RCC 7860 (cell line): ENCODE results near the gene ETHE1.

ENCODE experiments used
- DNase-seq: peaks from one replicate; pipeline ENCODE4 v3.0.0-alpha.2; 2015; ENCODE audit warnings: low spot score
- FAIRE-seq: peaks from 2 replicates; lab custom pipeline; 2012; peaks lifted over from hg19 to GRCh38; lab: Jason Lieb, UNC

The ETHE1 gene

GRCh38 chr19:43495082-43495481 is 31.9 kb downstream of the ETHE1 start:
- FAIRE-seq (no peak), DNase-seq (no peak)

GRCh38 chr19:43490759-43491158 is 36.2 kb downstream of the ETHE1 start:
- FAIRE-seq = no peak

GRCh38 chr19:43489979-43490599 is 36.9 kb downstream of the ETHE1 start:
- no peak for FAIRE-seq
- DNase-seq = no peak

More at GRCh38 chr19:43490759-43491158, 36.2 kb downstream of the ETHE1 start:
- no peak for DNase-seq

- DNase-seq (no peak), FAIRE-seq (no peak)
These were observed 37.7 kb downstream of the ETHE1 start for GRCh38 chr19:43489310-43489709.

GRCh38 chr19:43488179-43488578 is 38.8 kb downstream of the ETHE1 start:
- no peak for DNase-seq
- no peak for FAIRE-seq

- no peak for FAIRE-seq
These were observed 40.6 kb downstream of the ETHE1 start for GRCh38 chr19:43486412-43486811.

GRCh38 chr19:43485951-43486350 is 41.0 kb downstream of the ETHE1 start:
- FAIRE-seq = no peak
- no peak for DNase-seq

More at GRCh38 chr19:43486412-43486811, 40.6 kb downstream of the ETHE1 start:
- no peak for DNase-seq

- FAIRE-seq (no peak), DNase-seq (no peak)
These were observed 43.7 kb downstream of the ETHE1 start for GRCh38 chr19:43483281-43483680.

- FAIRE-seq (no peak), DNase-seq (no peak)
These were observed 44.8 kb downstream of the ETHE1 start for GRCh38 chr19:43482193-43482592.

GRCh38 chr19:43481701-43482100 is 45.3 kb downstream of the ETHE1 start:
- no peak for DNase-seq
- no peak for FAIRE-seq

GRCh38 chr19:43480574-43480973 is 46.4 kb downstream of the ETHE1 start:
- DNase-seq (no peak), FAIRE-seq (no peak)

GRCh38 chr19:43479961-43480561 is 46.9 kb downstream of the ETHE1 start:
- DNase-seq (no peak), FAIRE-seq (no peak)

GRCh38 chr19:43479226-43479625 is 47.8 kb downstream of the ETHE1 start:
- no peak for FAIRE-seq
- DNase-seq = no peak

- DNase-seq (no peak), FAIRE-seq (no peak)
These were observed 48.7 kb downstream of the ETHE1 start for GRCh38 chr19:43478323-43478722.

GRCh38 chr19:43476606-43477005 is 50.4 kb downstream of the ETHE1 start:
- FAIRE-seq = no peak

GRCh38 chr19:43474986-43475705 is 51.9 kb downstream of the ETHE1 start:
- no peak for DNase-seq
- FAIRE-seq = no peak

More at GRCh38 chr19:43476606-43477005, 50.4 kb downstream of the ETHE1 start:
- DNase-seq = peak; percentile 33

- no peak for DNase-seq
- FAIRE-seq = no peak
These were observed 52.5 kb downstream of the ETHE1 start for GRCh38 chr19:43474487-43474886.

- no peak for FAIRE-seq
- no peak for DNase-seq
These were observed 55.9 kb downstream of the ETHE1 start for GRCh38 chr19:43471091-43471490.

- DNase-seq = no peak
- FAIRE-seq = no peak
These were observed 56.7 kb downstream of the ETHE1 start for GRCh38 chr19:43470288-43470687.

- DNase-seq (no peak), FAIRE-seq (no peak)
These were observed 57.9 kb downstream of the ETHE1 start for GRCh38 chr19:43469160-43469480.

GRCh38 chr19:43468354-43469159 is 58.4 kb downstream of the ETHE1 start:
- FAIRE-seq (no peak), DNase-seq (no peak)
